Jurkat, Clone E6-1 (cell line): Measurements from ENCODE around the gene RIPOR2.
A peak's percentile ranks its signal among the peaks of the same experiment; 100 is the strongest.

Experiments used
- DNase-seq: peaks from one replicate; pipeline ENCODE4 v3.0.0-alpha.2; 2011; ENCODE audit warnings: low read depth, low spot score
- H3K4me3 ChIP-seq: 2 replicates; pipeline ENCODE4 v1.5.1; 2011; ENCODE audit warnings: mild to moderate bottlenecking, low read length, control low read depth, moderate library complexity

Gene RIPOR2

DNA sequence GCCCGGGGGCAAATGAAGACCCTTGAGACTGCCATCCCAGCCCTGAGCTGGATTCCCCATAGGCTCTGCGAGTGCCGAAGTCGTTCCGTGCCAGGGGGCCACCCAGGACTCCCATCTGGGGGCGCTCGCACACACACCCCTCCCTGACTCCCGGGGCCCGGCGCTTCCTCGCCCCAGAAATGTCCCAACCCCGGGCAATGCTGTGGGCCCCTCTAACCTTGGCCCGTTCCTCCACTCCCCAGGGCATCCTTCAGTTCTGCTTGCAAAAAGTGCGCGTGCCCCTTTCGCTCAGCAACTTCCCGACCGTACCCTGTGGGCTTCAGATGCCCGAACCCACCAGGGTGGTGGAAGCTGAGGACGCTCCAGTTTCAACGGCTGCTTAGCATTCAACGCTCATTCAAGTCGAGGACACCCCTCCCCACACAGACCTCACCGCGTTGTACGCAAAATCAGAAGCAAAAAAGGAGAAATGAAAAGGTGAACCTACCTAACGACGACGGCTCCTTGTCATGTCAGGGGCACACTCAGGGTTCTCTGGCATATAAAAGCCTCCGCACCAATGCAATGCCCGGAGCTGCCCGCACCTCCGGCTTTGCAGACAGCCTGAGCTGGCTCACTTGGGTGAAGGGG lies 25.3 kb downstream of the RIPOR2 start:
- H3K4me3 ChIP-seq: peak overlapping the region; percentile 48
- no peak for DNase-seq

DNA sequence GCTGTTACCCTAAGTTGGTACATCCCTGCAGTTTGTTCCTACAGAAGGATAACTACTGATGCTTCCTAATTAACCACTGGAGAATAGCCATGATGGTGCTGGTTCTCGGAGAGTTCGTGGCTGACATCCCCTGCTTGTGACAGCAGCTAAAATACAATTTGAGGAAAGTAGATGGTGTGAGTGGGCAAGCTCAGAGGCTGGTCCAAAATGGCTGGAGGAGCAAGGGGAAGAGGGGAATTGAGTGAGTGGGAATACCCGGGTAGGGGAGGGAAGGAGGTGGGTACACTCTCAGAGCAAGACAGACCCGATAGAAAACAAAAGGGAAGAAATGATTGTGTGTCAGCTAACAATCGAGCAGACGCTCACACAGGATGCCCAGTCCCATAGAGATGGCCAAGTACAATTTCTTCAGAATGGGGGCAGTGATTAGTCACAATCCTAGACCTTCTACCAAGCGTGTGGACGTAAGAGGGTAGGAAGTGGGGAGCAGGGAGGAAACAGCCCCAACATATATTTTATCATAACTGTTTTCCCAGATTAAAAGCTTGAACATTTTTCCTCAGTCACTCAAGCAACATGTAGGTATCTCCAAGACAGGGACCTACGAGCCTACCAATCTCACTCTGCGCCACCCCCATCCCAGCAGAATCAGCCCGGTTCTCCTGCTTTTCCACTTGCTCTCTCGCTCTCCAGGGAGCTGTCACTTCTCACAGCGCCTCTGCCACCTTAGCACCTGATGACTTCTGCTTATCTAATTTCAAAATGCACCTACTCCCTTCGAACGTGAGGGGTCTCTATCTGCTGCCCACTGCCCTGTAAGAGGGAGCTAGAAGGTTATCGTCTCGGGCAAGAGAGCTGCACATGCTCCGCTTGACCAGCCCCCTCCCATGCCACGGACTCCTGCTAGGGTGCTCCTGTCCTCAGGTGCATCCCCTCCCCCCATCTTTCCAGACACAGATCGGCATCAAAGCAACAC lies 26.2 kb downstream of the RIPOR2 start:
- no peak overlapping the region for H3K4me3 ChIP-seq
- no peak for DNase-seq

DNA sequence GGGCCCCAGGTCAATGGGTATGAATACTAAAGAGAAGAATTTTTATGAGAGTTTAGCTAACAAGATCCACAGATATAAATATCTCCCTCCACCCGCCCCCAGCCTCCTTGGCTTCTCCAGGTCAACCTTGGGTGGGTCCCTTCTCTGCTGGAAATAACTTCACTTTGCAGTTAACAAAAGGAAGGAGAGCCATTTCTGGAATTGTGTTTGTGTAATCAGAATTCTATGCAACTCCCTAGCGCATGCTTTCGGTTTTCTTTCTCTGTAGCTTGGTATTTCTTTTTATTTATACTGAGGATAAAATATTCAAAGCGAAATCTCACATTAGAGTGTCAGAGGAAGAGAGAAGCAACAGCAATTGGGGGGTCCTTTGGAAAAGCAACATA lies 27.1 kb downstream of the RIPOR2 start:
- no peak for DNase-seq
- no peak overlapping the region for H3K4me3 ChIP-seq

DNA sequence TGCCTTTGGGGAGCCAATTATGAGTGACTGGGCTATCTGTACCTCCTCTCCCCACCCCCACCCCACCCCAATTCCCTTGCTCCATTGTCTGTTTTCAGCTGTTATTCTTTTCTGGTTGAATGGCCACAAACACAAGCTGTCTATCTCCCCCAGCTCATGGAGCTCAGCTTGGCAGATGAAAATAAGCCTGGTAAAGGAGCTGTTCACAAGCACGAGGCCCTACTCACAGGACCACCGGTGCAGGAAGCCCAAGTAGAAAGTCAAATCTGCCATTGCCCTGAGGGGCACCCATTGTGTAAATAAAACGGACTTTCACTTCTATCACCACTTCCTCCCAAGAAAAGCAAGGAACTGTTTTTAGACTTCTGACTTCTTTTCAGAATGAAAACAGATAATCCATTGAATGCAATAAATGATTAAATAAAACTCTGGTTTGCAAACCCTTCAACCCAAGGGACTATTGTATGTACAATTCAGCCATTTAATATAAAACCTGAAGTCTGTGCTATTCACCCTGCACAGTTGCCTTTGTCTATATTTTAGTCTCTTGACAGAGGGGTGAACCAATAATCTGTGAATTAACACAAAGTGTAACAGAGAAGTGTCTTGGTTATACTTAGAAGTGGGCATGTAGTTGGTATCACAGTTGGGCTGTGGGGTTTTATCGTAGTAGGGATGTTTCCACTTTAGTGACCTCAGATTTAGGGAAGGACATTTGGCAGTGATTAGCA lies 27.7 kb downstream of the RIPOR2 start:
- H3K4me3 ChIP-seq: no peak overlapping the region
- no peak for DNase-seq

DNA sequence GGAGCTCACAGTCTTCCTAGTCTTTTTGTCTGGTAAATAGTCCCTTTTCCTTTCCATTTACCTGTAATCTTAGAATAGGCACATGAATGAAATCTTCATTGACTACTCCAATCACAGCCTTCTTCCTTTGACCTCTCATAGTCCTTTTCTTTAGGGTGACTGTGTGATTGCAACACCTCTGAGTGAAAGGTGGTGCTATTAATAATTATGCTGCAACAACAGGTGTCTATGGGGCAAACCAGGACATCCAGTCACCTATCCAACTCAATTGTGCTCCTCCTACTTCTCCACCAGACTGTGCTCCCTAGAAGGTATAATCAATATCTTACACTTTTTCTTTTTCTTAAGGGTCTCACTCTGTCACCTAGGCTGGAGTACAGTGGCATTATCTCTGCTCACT lies 29.4 kb downstream of the RIPOR2 start:
- no peak for DNase-seq
- H3K4me3 ChIP-seq: no peak overlapping the region

DNA sequence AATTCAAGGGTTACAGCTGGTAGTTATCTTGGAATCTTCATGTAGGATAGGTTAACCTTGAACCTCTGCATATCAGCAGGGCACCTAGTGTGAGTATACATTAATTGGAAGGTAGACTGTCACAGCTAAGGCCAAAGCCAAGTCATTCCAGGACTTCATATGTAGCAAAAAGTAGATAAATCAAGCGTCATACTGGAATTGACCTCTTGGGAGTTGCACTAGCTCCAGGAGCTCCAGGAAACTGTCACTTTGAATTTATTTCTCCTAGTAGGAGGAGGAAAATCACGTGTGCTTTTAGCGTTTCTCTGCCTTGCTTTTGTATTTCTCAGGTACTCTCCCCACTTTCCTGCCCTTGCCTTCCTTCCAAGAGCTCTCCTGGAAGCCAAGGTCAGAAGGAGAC lies 30.3 kb downstream of the RIPOR2 start:
- no peak for DNase-seq
- no peak overlapping the region for H3K4me3 ChIP-seq

DNA sequence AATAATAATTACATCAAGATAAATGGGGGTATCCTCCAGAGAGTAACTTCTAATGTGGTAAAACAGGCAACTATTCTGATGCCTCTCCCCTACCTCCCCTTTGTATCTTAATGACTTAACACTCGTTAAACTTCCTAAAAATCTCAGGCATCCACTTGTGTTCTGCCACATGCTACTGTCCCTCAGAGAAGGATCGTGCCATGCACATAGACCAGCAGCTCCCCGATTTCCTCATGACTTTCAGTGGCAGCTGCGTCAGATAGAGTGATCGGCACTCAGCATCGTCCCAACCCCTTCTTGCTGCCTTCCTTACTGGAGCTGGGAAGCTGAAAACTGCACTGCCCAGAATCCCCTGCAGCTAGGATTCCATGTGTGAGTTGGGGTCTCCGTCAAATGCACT lies 32.1 kb downstream of the RIPOR2 start:
- DNase-seq: no peak
- H3K4me3 ChIP-seq: no peak overlapping the region

DNA sequence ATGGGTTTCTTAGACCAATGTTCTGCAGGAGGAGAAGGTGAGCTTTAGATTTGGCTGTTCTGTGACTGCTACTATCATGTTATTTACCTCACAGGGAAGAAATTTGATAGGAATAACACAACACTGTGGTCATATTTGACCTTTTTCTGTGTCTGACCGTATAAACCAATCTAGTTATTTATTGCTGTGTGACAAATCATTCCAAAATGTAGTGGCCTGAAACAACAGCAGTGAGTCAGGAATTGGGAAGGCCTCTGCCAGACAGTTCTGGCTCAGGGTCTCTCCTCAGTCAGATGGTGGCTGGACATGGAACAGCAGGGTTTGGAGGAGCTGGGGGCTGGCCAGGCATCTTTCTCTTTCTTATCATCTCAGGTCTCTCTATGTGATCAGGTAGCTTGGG lies 33.0 kb downstream of the RIPOR2 start:
- no peak overlapping the region for H3K4me3 ChIP-seq
- DNase-seq: no peak

DNA sequence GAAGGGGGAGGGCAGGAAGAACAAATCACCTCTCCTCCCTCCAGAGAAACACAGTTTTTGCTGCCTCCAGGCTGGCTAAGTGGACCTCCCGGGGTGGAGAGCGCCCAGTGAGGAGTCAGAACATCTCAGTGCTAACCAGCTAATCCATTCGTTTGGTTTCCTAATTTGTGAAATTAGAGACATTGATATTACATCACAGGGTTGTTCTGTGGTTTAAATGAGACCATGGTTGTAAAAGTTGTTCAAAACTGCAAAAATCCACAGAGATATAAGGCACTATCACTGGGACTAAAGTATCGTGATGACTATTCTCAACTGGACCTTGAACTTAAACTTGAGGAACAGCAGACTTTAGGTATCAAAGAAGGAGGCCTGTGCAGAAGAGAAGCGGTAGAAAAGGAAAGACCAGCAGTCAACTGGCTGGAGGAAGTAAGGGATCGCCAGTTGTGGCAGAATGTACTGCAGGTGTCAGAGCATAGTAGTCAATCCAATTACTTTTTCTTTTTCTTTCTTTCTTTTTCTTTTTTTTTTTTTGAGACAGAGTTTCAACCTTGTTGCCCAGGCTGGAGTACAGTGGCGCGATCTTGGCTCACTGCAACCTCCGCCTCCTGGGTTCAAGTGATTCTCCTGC lies 33.9 kb downstream of the RIPOR2 start:
- H3K4me3 ChIP-seq: no peak overlapping the region

DNA sequence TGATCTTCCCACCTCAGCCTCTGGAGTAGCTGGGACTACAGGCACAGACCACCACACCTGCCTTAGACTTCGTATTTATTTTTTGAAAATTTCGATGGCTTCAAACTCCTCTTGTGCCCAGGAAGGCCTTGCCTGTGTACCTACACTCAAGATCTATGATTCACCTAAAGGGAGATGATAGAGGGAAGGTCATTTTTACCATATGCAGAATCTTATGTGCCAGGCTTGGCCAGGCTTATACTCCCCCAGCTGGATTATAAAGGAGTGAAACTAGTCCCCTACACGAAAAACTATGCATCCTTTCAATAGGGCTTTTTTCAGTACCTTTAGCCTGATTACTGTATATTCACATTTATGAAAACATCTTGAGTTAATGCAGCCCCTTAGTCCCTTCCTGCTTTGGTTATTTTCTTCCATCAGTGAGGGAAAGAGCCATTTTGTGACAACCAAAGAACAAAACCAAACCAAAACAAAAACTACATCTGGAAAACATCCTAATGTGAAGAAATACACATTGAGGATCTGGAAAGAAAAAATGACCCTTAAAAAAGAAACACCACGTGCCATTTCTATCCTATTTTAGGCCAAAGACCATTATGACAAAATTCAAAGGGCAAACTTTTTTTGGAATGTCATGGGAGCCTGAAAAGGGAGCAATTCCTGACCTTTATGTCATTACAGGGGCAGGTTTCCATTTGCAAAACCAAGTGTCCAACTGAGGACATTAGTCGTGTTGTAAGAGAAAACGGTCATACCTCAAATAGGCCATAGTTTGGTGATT lies 34.7 kb downstream of the RIPOR2 start:
- H3K4me3 ChIP-seq: no peak overlapping the region
- no peak for DNase-seq

More for the DNA sequence above, 33.9 kb downstream of the RIPOR2 start:
- DNase-seq: no peak

DNA sequence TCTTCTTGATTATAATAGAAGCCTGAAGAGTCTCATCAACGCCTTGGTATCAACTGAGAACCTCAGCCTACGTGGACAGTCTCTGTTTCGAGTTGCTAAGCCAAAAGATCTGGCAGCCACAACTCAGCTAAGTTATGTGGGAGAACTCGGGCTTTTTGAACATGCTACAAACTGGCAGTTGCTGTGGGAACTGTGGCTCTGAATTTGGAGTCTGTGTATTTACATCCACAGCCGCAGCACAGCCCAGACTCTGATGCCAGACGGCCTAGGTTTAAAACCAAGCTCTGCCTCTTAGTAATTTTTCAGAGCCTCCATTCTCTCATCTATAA lies 35.8 kb downstream of the RIPOR2 start:
- peak overlapping the region; percentile 28 for H3K4me3 ChIP-seq
- DNase-seq: peak; percentile 58

DNA sequence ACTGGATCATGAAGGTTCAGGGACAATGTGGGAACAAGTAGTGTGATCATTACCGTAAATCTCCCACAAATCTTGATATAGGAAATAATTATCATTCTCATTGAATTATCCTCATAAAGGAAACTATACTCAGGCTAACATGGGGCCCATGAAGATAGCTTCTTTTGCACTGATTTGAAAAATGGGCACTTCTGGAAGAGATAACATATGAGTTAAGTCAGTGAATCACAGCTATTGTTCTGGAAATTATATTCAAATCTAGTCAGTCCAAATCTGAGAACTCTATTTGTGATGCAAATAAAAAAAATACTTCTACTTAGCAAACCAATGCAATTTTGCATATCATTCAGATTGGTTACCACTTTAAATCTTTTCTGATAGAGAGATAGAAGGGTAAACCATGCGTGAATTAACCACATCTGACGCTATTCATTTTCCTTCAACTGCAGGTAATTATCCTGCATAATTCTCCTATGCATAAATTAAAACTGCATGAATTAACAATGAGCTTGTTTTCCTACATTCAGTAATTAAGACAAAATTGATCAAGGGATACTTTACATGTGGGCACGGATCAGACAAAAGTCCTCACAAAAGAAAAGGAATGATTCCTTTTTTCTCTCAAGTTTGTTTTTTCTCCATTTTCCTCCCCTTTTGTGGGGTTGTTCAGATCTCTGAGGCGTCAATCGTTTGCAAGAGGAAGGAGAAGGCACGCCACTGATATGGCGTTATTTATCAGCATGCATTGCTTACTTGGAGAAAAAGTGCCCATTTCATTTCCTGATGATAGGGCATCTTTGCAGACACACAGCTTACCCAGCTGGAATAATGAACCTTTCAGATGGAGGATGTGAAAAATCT lies 36.4 kb downstream of the RIPOR2 start:
- H3K4me3 ChIP-seq: peak overlapping the region; percentile 28
- DNase-seq: peak; percentile 46

DNA sequence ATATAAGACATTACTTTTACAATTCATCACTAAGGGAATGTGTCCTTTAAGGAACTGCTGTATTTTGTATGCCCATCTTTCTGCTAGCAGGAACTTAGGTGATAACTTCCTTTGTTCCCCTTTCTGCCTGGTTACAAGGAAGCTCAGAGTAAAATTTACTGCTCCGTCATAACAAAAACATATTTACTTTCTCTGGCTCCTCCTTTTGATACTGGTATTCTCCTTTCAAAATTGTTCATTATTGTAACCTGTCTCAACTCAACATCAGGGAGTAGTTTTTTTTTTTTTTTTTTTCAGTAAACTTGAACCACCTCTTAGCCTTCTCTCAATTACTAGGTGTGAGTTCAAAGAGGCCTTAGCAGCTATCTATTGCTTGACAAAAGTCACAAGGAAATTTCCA lies 37.1 kb downstream of the RIPOR2 start:
- DNase-seq: no peak
- no peak overlapping the region for H3K4me3 ChIP-seq

DNA sequence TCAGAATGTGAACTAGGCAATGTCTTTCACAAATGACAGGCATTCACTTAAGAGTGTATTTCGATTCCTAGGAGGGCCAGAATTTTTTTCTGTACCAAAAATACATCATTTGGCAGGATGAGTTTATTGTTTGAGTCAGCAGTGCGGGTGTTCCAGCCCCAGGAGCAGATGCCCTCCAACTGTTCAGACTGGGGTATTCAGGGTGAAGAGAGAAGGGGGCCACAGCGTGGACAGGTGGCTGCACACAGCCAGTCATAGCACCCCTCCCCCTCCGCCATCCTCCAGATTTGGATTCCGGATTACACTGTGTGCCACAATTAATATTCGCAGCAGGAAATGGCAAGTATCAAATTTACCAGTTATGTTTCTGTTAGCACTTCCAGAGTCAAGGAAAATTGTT lies 38.6 kb downstream of the RIPOR2 start:
- no peak for DNase-seq

DNA sequence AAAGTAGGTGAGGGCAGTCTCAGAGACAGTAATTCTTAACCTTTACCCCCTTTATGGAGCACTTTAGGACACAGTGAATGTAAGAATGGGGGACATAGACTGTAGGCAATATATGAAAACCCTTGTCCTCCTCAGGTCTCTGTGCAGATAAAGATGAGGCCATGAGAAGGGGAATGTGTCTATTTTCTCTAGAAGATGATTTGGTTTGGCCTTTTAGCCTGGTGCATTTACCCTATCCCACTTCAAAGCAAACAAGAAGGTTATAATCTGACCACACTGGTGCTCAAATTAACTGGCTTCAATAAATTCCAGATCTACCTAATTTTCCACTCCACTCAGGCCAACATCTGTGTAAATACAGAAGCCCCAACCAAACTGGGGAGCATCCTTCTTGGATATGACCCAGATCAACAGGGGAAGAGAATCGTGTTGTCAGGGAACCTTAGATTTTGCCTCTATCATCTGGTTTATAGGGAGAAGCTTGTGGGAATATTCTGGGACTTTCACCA lies 42.4 kb downstream of the RIPOR2 start:
- no peak overlapping the region for H3K4me3 ChIP-seq
- no peak for DNase-seq

More for the DNA sequence above, 38.6 kb downstream of the RIPOR2 start:
- no peak overlapping the region for H3K4me3 ChIP-seq

DNA sequence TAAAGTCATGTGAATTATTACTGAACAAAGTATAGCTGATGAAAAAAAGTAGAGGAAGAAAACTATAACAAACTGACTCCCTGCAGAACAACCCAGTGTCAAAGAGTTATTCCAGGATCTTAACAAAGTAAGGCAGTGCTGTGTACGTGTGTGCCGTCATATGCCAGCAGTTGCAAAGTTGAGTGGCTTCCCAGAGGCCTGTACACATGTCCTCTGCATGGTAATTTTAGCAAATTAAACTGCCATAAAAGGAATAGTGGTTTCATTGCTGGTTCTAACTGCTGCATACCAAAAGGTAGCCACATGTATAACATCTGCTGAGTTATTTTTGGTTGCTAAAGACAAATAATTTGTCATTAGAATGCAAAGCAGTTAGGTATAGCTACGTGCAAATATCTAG lies 44.8 kb downstream of the RIPOR2 start:
- H3K4me3 ChIP-seq: no peak overlapping the region
- DNase-seq: peak; percentile 12

DNA sequence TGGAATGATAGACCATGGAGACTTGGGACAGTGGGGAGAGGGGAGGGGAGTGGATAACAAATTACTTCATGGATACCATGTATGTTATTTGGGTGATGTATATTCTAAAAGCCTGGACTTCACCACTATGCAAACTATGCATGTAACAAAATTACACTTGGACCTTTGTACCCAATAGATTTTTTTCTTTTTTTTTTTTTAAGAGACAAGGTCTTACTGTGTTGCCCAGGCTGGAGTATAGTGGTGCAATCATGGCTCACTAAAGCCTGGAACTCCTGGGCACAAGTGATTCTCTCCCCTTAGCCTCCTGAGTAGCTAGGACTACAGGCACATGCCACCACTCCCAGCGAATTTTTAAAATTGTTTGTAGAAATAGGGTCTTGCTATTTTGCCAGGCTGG lies 45.3 kb downstream of the RIPOR2 start:
- no peak overlapping the region for H3K4me3 ChIP-seq

More for the DNA sequence above, 45.3 kb downstream of the RIPOR2 start:
- DNase-seq: no peak
